Left renal cortex interstitium (tissue), 4 donors: ENCODE measurements around the gene PRICKLE4. TPM values are rescaled to one million over a fixed set of nuclear protein-coding genes. Genes with fewer than 3 reads are reported as not detected.
"Not testable (repeated sequence)": the region's sequence is repeated elsewhere in the genome, so short reads cannot be mapped to it uniquely, and the experiment has no call there.

ENCODE experiments used
- DNase-seq, 4 donors: peaks; one replicate each; pipeline ENCODE4 v3.0.0-alpha.2; 2013; ENCODE audit warnings: low read depth in 4 of 4, low spot score in 2 of 4, missing footprints in 1 of 4
- polyA plus RNA-seq, 4 donors: library from polyadenylated mRNA; unstranded; fragments of 120-200 nt; gene quantifications; one replicate each; pipeline ENCODE4 v1.2.1, GENCODE V29; 2013; ENCODE audit not compliant: insufficient read length in 4 of 4

The PRICKLE4 gene
- polyA plus RNA-seq, 4 donors: 1.9 to 6.7 (median 4.9) TPM

DNA sequence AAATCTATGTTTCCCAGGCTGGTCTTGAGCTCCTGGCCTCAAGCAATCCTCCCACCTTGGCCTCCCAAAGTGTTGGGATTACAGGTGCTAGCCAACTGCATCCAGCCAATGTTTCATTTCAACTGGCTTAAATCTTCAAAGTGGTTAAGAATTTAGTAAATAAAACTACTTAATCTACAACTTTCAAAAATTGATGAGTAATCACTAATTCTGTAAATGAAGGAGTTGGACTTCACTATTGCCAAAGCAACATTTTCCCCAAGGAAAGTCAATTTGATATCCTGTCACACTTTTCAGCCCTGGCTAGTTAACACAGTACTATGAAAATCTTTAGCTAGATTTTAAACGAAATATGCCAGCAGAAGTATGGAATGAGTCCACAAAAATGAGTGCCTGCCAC lies 10.7 kb downstream of the PRICKLE4 start:
- DNase-seq: no peak

DNA sequence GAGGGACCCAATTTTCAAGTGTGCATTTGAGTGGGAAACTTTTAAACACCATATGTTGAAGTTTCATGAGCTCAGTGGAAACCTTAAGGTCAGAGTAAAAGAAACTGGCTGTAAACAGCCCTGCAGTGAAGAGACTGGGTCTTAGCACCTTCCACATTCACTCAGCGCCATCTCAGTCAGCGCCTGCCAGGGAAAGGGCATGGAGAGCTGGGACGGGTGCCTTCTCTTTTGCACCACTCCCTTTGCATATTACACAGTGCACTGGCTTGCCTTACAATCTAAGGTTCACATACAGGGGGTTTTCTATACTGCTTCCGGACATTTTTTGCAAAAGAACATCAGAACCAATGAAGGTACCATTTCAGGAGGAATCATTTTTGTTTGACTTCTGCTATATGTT lies 11.4 kb downstream of the PRICKLE4 start:
- DNase-seq: no peak

DNA sequence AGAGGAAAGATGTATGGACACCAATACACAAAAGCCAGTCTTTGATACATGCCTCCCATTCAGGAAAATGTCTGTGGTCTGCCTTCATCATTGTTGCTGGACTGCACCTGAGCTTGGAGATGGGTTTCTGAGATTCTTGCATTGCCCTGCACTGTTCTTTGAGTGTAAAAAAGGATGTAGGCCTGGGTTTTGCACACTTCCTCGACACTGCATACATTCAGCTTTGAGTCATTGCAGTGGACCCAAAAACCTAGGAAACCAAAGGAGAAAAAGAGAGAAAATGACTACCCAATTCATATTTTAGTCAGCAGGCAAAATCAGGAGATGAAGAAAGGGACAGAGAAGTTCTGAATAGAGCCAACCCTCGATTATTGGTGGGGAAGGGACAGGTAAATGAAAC lies 15.9 kb downstream of the PRICKLE4 start:
- DNase-seq: no peak

DNA sequence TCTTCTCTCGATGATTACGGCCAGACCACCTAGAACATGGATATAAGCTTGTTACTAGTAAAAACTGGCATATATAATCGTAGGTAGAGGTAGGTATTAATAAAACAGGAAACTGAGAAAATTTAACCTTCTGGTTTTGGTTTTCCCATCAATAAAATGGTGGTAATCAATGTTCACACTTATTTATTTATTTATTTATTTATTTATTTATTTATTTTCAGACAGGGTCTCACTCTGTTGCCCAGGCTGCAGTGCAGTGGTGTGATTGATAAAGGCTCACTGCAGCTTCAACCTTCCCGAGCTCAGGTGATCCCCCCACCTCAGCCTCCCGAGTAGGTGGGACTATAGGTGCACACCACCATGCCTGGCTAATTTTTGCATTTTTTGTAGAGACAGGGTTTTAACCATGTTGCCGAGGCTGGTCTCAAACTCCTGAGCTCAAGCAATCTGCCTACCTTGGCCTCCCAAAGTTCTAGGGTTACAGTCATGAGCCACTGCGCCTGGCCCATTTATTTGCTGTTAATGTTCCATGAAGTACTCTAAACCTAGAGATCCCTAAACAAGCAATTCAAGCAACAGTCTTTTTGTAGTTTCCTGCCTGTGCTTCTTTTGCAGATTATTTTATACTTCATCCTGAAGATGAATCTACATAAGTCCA lies 18.4 kb downstream of the PRICKLE4 start:
- no peak for DNase-seq

DNA sequence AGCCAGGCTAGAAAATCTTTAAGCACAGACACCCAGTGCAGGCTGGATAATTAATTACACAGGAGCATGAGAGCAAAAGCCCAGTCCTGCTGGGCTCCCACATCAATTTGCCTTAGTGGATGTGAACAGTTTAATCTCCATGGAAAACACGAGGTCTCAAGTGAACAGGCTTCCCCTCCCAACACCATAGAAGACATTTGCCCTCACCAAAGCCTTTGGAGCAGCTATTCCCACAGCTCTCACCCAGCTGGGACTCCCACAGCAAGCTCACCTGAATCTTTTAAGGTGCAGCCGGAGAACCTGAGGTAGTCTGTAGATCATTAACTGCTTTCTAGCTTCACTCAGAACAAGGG lies 19.0 kb downstream of the PRICKLE4 start:
- DNase-seq: no peak

DNA sequence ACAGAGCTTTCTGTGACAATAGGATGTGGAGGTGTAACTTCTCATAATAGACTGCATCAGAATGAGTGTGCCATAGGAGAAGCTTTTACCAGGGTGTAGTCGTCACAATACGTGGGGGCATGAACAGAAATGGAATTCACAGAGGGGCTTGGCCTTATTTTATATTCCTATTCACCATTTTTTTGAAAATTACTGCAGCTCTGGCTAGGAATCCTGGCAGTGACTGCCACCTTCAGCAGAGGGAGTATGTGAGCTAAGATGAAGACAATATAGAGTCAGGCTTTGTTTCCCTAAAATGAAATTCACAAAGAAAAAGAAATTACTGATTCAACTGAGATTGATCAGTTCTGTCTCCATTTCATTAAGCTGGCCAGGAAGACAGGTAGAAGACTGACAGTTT lies 20.8 kb downstream of the PRICKLE4 start:
- no peak for DNase-seq

DNA sequence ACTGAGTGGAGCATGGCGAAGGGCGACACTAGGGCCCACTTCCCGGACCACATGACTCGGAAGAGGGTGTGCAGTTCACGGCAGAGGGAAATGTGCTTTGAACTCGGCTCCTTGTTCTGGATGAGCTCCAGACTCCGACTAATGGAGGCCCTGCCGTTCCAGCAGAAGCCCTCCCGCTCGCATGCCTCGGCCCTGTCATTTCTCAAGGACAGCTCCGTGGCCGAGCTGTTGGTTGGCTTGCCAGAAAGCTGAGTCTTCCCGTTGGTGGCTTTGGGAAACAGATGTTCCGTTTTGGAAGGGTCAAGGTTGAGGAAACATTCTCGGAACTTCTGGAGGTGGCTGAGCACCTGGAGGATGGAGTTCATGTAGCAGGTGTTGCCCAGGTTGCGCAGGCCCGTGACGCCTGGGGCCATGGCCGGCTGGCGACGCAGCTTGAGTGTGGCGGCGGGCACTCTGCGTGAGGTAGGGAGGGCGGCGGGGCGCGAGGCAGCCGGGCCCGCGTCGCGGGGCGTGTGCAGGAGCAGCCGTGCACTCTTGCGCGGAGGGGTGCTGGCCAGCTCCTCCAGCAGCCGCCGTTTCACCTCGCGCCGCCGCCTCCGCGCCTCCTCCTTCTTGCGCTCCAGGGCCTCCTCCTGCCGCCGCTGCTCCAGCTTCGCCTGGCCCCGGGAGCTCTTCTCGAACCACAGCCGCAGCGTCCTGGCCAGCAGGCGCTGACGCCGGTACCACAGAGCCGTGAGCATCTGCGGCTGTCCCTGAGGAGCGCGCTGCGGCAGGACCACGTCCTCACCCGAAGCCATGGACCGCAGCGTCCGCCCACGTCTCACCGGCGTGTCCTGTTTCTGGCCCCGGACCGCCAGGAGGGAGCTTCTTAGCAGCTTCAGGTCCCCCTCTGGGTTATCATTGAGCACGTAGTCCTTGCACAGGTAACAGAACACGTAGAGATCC lies 25.5 kb downstream of the PRICKLE4 start:
- DNase-seq: no peak

DNA sequence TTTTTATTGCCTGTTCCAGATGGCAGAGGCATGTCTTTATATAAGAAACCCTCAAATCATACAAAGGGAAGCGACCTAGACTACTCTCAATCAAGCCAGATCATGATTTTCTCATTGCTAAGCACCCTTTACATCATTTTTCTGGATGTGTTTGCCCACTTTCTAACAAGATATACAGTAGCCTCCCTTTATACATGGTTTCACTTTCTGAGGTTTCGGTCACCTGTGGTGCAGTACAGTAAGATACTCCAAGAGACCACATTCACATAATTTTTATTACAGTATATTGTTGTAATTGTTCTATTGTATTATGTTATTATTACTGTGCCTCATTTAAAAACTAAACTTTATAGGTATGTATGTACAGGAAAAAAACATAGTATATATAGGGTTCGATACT lies 30.5 kb downstream of the PRICKLE4 start:
- no peak for DNase-seq

DNA sequence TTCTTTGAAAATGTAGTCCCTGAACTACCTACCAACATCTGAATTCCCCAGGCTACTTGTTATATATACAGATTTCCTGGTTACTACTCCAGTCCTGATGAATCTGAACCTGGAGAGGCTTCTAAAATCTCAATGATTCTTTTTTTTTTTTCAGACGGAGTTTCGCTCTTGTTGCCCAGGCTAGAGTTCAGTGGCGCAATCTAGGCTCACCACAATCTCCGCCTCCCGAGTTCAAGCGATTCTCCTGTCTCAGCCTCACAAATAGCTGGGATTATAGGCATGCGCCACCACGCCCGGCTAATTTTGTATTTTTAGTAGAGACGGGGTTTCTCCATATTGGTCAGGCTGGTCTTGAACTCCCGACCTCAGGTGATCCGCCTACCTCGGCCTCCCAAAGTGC lies 31.4 kb downstream of the PRICKLE4 start:
- DNase-seq: not testable (repeated sequence)

DNA sequence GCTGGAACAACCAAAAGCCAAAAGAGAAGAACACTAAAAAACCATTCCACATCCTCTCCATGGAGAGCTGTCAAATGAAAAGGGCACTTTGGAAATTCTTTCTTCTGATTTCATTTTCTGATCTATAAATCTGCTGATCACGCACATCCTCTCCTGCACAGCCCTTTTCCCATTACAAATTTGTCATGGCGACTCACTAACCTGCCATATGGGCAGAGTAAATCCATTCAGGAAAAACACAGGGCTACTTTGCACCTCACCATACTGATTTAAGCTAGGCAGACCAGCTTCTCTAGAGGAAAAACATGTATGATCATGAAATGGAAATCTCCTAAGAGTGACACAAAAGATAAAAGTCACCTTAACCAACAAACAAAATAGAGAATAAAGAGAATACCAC lies 32.9 kb downstream of the PRICKLE4 start:
- no peak for DNase-seq

DNA sequence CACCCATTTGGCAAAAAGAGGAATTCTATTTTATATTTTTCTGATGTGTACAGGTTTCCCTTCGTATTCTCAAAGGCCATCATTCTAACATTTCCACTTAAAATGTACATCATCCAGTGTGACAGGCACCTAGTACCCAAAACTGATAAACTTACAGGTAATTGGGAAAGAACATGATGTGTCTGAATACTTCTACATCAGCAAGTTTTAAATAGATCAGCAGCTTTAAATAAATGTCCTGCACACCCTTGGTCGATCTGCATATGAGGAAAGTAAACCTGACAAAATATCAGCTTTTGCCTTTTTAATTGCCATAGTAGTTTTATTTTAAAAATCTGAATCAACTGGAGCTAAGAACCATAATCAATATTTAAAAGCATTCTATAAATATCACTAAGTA lies 33.4 kb downstream of the PRICKLE4 start:
- no peak for DNase-seq

DNA sequence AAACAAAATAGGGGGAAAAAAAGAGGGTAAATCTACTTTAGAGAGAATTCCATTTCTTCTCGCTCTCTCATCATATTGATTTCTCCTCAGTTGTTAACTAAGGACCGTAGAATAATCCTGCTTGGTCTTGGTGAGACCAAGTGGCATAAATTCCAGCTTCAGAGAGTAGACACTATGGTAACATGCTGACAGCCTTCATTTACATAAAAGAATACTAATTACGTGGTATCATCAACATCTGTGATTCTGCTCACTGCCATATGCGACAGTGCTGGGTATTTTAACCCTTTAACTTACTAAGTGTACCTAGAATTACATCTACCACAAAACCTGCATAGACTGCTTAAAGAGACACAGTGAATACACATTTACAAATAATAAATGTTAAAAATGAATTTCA lies 34.0 kb downstream of the PRICKLE4 start:
- no peak for DNase-seq

DNA sequence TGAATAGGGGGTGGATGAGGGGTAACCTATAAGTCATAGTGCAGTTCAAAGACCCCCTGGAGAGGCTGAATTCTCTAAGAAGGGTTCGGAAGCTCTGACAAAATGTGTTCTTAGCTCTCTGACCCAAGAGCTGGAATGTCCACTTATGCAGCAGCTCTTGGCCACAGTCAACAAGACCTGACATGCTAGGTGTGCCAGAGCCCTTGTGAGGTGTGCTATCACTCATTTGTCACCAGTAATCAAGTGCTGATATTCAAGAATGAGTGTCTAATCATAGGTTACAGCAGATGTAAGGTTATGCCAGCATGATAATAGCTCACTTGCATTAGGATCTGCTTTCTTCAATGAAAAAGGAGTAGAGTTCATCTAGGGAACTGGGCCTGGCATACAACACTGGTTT lies 35.0 kb downstream of the PRICKLE4 start:
- no peak for DNase-seq

DNA sequence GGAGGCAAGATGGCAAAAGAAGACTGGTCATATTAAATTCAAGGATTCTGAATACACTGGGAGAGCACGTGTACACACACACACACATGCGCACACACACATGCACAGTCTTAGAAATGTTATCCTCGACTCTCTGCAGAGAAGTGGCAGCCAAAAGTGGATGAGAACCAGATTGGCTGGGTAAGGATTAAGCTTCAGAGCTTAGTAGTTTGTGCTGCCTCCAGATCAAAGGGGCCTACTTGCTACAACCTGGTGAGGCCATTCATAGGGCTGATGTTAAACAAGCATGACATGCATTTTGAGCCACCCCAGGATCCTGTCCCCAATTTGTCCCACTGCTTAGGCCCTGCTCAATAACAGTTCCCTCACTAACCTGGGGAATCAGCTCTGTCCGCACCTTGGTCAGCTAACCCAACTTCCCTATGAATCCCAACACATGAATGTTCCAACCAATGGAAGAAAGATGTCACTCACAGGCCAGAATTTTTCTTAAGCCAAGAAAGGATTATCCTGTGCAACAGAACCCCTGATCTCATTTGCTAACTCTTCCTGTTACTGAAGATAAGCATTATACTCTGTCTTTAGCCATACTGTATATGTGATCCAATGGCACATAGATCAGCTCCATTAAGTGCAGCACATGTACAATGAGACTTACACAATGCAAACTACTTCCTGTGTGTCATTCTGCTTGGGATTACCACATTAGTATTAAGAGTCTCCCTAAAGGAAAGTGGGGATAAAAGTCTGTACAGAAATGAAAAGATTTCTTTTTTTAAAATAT lies 37.9 kb downstream of the PRICKLE4 start:
- DNase-seq: no peak

DNA sequence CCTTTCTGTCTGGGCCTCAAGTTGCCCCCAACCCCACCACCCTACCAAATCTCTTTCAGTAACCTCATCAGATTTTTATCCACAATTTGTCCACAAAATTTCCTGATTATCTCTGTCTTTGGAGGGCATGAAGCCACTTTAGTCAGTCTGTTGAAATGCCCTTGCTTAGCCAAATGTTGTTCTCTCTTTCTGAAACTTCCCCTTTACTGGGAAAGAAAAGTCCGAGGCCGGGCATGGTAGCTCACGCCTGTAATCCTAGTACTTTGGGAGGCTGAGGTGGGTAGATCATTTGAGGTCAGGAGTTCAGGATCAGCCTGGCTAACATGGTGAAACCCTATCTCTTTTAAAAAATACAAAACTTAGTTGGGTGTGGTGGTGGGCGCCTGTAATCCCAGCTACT lies 40.7 kb downstream of the PRICKLE4 start:
- DNase-seq: no peak

DNA sequence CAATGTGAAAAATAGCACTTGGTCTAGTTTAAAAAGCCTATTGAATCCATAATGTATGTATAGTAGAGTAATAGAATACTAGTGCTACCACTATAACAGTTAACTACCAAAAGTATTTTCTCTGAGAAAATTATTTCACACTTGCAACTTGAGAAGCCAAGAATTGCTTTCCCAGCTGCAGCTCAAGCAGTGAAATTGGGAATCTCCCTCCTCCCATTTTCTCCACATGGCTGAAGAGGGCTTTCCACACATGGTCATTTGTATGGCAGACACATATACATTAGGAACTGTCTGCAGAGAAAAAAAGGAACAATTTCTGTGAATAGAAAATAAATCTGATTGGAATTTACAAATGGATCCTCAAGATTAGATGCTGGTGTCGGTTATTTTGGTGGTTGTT lies 41.4 kb downstream of the PRICKLE4 start:
- DNase-seq: no peak

DNA sequence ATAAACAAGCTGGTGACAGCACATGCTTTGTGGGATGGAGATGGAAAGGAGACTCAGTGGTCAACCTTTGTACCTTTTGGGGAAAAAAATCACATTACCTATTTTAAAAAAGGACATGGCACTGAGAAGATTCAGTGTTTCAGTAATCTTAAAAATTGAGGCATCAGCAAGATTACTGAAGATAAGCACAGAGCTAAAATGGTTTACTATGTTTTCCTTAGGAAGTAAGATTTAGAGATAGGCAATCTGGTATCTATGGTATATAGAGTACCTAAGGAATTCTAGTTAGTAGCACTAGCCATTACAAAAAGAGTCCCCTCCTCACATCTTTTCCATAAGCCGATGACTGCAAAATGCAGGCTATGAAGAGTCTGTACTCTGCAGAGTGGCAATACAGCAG lies 42.6 kb downstream of the PRICKLE4 start:
- DNase-seq: no peak

DNA sequence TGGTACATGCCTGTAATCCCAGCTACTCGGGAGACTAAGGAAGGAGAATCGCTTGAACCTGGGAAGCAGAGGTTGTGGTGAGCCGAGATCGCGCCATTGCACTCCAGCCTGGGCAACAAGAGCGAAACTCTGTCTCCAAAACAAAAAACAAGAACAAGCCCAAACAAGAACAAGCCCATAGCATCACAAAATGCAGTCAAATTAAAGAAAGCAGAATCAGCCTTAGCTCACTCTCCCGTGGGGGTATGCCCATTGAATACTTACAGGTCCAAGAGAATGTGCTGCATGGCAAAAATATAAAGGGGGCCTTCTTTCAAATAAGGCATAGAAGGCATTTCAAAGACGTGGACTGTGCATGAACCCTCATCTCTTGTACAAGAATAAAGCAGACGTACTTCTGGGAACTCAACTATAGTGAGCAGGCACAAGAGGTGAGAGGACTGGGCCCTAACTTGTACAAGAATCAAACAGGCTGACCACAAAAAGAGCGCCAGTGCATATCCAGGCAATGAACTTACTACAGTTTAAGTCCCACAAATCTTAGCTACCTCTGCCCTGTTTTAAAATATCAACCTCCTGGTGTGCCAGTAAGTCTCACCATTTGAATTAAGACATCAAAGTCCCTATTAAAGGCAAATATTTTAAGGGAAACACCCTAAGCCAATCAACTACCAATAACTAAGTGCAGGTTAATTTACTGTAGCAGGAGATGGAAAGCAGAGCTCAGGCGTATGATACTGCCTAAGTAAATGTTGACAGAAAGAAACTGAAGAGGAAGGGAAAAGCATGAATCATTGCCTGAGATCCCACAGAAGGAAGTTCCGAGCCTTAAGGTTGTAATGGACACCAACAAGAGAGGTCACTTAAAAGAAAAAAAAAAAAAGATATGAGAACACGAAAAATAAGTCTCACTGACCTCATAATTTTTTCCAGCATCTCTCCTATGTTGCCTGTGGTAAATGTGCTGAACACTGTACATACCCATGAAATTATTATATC lies 44.3 kb downstream of the PRICKLE4 start:
- no peak for DNase-seq

DNA sequence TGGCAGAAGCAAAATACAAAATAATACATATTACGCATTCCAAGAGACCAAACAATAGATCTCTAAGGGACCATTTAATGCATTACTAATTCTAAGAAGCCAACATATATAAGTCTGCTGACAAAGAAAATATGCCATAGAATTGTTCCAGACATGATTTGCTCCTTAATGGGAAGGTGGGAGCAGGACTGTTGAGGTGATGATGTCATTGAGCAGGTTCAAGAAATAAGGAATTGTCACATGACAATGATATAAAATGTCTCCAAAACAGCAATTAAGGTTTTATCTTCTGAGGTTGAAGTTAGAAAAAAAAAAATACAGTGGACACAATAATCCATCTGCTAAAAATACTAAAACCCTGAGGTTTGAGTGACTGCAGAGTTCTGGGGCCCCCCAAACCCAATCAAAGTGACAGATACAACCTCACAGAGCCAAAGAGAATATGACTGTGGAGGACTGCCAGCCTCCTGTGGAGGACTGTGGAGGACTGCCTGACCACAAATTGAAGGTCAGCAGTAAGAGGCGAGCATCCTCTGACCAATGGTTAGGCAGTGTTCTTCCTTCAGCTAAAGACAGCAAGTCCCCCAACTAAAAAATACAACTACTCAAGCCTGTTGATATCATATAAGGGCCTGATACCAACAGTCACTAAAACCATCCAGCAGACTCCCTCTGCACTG lies 45.9 kb downstream of the PRICKLE4 start:
- DNase-seq: no peak

DNA sequence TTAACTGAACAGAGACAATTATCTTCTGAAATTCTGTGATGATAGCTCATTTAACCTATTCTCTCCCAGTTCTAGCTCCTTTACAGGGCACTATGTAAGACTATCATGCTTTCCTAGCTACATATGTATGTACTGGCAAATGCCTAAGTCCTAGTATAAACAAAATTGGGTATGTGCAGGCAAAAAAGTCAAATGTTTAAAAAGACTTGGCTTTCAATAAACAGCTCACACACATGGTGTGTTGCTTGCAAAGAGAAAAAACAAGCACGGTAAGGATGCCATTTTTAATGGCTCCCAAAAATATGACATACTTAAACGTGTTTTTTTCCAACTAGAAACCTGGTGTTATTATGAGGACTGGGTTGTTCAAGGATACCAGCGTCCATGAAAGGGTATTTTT lies 51.7 kb downstream of the PRICKLE4 start:
- DNase-seq: no peak
